Smooth muscle cell (in vitro differentiated cells): ENCODE results near the gene ADPGK. TPM values are rescaled to one million over a fixed set of nuclear protein-coding genes. Genes with fewer than 3 reads are reported as not detected.

Source experiments
- DNase-seq: peaks from one replicate; lab custom pipeline; 2025; ENCODE audit not compliant: unreplicated experiment; lab: John Stamatoyannopoulos, UW
- H2AFZ ChIP-seq: fragments of 200-600 bp; sonication (generic); 2 replicates; pipeline ENCODE4 v1.6.0; 2016; ENCODE audit warnings: antibody characterized with exemption, low read depth, mild to moderate bottlenecking
- H3F3A ChIP-seq: fragments of 200-600 bp; sonication (generic); 2 replicates; pipeline ENCODE4 v1.6.0; 2017; ENCODE audit warnings: antibody characterized with exemption, low read depth
- H3K27ac ChIP-seq: fragments of 200-600 bp; sonication (generic); 2 replicates; pipeline ENCODE4 v1.5.1; 2016; ENCODE audit warnings: low read depth, mild to moderate bottlenecking
- H3K27me3 ChIP-seq: fragments of 200-600 bp; sonication (generic); 2 replicates; pipeline ENCODE4 v1.6.1; 2016; ENCODE audit warnings: low read depth, mild to moderate bottlenecking
- H3K36me3 ChIP-seq: fragments of 200-600 bp; sonication (generic); 2 replicates; pipeline ENCODE4 v1.5.1; 2016; ENCODE audit warnings: low read depth
- H3K4me1 ChIP-seq: fragments of 200-600 bp; sonication (generic); 2 replicates; pipeline ENCODE4 v1.5.1; 2016; ENCODE audit warnings: low read depth
- H3K4me2 ChIP-seq: fragments of 200-600 bp; sonication (generic); 2 replicates; pipeline ENCODE4 v1.6.0; 2016; ENCODE audit warnings: mild to moderate bottlenecking
- H3K4me3 ChIP-seq: fragments of 200-600 bp; sonication (generic); 2 replicates; pipeline ENCODE4 v1.5.1; 2016; ENCODE audit warnings: mild to moderate bottlenecking
- H3K79me2 ChIP-seq: fragments of 200-600 bp; sonication (generic); 2 replicates; pipeline ENCODE4 v1.6.0; 2016; ENCODE audit warnings: low read depth, mild to moderate bottlenecking
- H3K9ac ChIP-seq: fragments of 200-600 bp; sonication (generic); 2 replicates; pipeline ENCODE4 v1.6.0; 2016; ENCODE audit warnings: low read depth
- H3K9me3 ChIP-seq: fragments of 200-600 bp; sonication (generic); replicated peaks from 2 replicates; pipeline ENCODE4 v1.5.1; 2016; ENCODE audit warnings: low read depth
- H4K20me1 ChIP-seq: fragments of 200-600 bp; sonication (generic); 2 replicates; pipeline ENCODE4 v1.6.0; 2016; ENCODE audit warnings: low read depth
- WGBS: methylation state at CpG from one replicate; pipeline ENCODE4 v1.1.7; 2016; ENCODE audit warnings: low lambda C conversion rate; 5-methylcytosine and 5-hydroxymethylcytosine counted together
- polyA plus RNA-seq: library from polyadenylated mRNA; unstranded; fragments of >200 nt; fragmentation: Nextera tagmentation; extraction: Ambion mirVana; gene quantifications from 2 replicates; pipeline ENCODE4 v1.2.1, GENCODE V29; 2016
- total RNA-seq: library from RNA; depleted of rRNA; stranded (reverse); fragments of >200 nt; gene quantifications from 2 replicates; pipeline ENCODE4 v1.2.3, GENCODE V29; 2014
- TF ChIP-seq, protein P1 (sequence below): fragments of 200-600 bp; sonication (generic); IDR thresholded peaks from 2 replicates; pipeline ENCODE4 v1.5.1; 2017; ENCODE audit warnings: borderline replicate concordance, mild to moderate bottlenecking, antibody characterized with exemption; ENCODE audit not compliant: insufficient read depth, poor library complexity, severe bottlenecking

ADPGK gene
- total and polyA plus RNA-seq, 2 experiments from 2014 or later: 53.4 to 67.3 TPM

GRCh38 chr15:72754096-72754495 lies 29.5 kb downstream of the ADPGK start:
- Histone ChIP-seq H3K4me3 (no peak overlapping the region), H3K4me1 (peaks cover 6% of the 10 kb centered on the region), H3F3A (peaks cover 12% of the 10 kb centered on the region), H3K36me3 (peaks cover 7% of the 10 kb centered on the region), H4K20me1 (peaks cover 9% of the 10 kb centered on the region), H3K27ac (no peak overlapping the region), H3K79me2 (no peaks in the 10 kb centered on the region), H2AFZ (no peak overlapping the region), H3K4me2 (no peak overlapping the region), H3K9ac (no peak overlapping the region), H3K9me3 (no peaks in the 10 kb centered on the region), H3K27me3 (no peaks in the 10 kb centered on the region)
- no peak for DNase-seq
- 77% methylated on average over 6 of the region's 6 CpGs for WGBS
- TF ChIP-seq, protein P1, sequence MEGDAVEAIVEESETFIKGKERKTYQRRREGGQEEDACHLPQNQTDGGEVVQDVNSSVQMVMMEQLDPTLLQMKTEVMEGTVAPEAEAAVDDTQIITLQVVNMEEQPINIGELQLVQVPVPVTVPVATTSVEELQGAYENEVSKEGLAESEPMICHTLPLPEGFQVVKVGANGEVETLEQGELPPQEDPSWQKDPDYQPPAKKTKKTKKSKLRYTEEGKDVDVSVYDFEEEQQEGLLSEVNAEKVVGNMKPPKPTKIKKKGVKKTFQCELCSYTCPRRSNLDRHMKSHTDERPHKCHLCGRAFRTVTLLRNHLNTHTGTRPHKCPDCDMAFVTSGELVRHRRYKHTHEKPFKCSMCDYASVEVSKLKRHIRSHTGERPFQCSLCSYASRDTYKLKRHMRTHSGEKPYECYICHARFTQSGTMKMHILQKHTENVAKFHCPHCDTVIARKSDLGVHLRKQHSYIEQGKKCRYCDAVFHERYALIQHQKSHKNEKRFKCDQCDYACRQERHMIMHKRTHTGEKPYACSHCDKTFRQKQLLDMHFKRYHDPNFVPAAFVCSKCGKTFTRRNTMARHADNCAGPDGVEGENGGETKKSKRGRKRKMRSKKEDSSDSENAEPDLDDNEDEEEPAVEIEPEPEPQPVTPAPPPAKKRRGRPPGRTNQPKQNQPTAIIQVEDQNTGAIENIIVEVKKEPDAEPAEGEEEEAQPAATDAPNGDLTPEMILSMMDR: no peak

DNA sequence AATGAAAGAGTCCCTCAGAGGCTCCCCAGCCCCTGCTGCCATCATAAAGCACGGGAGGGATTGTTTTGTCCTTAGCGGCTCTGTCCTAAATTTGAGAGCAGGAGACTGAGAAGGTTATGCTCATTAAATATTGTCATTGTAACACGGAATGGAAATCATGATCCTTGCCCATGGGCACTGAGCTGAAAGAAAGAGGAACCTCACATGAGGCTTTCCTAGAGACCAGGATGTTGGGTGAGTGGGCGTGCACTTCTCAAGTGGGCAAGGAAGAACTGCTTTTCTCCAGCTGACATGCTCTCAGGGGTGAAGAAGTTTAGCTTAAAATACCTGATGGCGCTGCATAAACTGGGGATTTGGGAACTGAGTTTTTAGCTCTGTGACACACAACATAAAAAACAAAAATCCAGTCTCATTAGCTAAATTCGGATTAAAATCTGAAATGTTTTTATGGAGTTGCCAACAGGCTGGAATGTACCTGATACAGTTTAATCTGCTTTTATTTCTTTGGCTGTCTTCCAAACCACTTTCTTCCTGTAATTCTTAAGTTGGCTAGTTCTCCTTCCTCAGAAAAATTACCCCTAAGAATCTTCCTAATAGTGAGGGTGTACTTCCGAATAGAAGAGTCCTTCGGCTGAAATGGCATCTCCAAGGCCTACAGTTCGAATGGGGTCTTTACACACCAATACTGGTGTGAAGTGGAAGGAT lies 31.7 kb downstream of the ADPGK start:
- Histone ChIP-seq H3F3A (no peaks in the 10 kb centered on the region), H3K27ac (no peak overlapping the region), H2AFZ (no peak overlapping the region), H3K27me3 (no peaks in the 10 kb centered on the region), H3K4me3 (no peak overlapping the region), H3K4me1 (no peaks in the 10 kb centered on the region), H3K9me3 (no peaks in the 10 kb centered on the region), H3K9ac (no peak overlapping the region), H3K79me2 (no peaks in the 10 kb centered on the region), H3K4me2 (no peak overlapping the region), H3K36me3 (peaks cover 7% of the 10 kb centered on the region), H4K20me1 (no peaks in the 10 kb centered on the region)
- WGBS: 95% methylated on average over 9 of the region's 9 CpGs
- no peak for DNase-seq
- TF ChIP-seq, protein P1: no peak

GRCh38 chr15:72749700-72750099 lies 33.9 kb downstream of the ADPGK start:
- peaks cover 7% of the 10 kb centered on the region for H3K36me3 ChIP-seq
- no peaks in the 10 kb centered on the region for H3F3A ChIP-seq
- no peak overlapping the region for H3K9ac ChIP-seq
- no peaks in the 10 kb centered on the region for H3K9me3 ChIP-seq
- TF ChIP-seq, protein P1: no peak
- H4K20me1 ChIP-seq: no peaks in the 10 kb centered on the region
- H2AFZ ChIP-seq: no peak overlapping the region
- no peak overlapping the region for H3K4me2 ChIP-seq
- no peaks in the 10 kb centered on the region for H3K4me1 ChIP-seq
- H3K27ac ChIP-seq: no peak overlapping the region
- no peaks in the 10 kb centered on the region for H3K27me3 ChIP-seq
- H3K4me3 ChIP-seq: no peak overlapping the region
- no peaks in the 10 kb centered on the region for H3K79me2 ChIP-seq
- WGBS: 98% methylated on average over 2 of the region's 2 CpGs
- DNase-seq: no peak

- WGBS: 89% methylated on average over 1 of the region's 1 CpG
- no peak overlapping the region for H3K27ac ChIP-seq
- TF ChIP-seq, protein P1: no peak
- no peaks in the 10 kb centered on the region for H3K79me2 ChIP-seq
- H3K4me3 ChIP-seq: no peak overlapping the region
- H3K27me3 ChIP-seq: no peaks in the 10 kb centered on the region
- H3K9ac ChIP-seq: no peak overlapping the region
- no peak overlapping the region for H2AFZ ChIP-seq
- peaks cover 8% of the 10 kb centered on the region for H3K36me3 ChIP-seq
- H3K4me1 ChIP-seq: no peaks in the 10 kb centered on the region
- H4K20me1 ChIP-seq: no peaks in the 10 kb centered on the region
- no peak for DNase-seq
- H3F3A ChIP-seq: no peaks in the 10 kb centered on the region
- H3K4me2 ChIP-seq: no peak overlapping the region
- H3K9me3 ChIP-seq: no peaks in the 10 kb centered on the region
Observed at GRCh38 chr15:72740219-72740618, 43.3 kb downstream of the ADPGK start.
